Mucosa of descending colon (tissue), 3 donors: ENCODE results near the gene USP17L13. TPM values are rescaled to one million over a fixed set of nuclear protein-coding genes. Genes with fewer than 3 reads are reported as not detected.
"Not testable (repeated sequence)": the region's sequence is repeated elsewhere in the genome, so short reads cannot be mapped to it uniquely, and the experiment has no call there.

Source experiments
- ATAC-seq: fragments of 200-7000 bp; cut with Tn5 transposase; one replicate; pipeline ENCODE4 v1.9.1; 2020; ENCODE audit warnings: mild to moderate bottlenecking, moderate library complexity
- DNase-seq, 3 donors: peaks; one replicate each; pipeline ENCODE4 v3.0.0-alpha.2; 2020
- H3K36me3 ChIP-seq: fragments of 200-600 bp; one replicate; pipeline ENCODE4 v1.8.0; 2021; ENCODE audit warnings: low read depth, mild to moderate bottlenecking
- H3K4me1 ChIP-seq: fragments of 200-600 bp; one replicate; pipeline ENCODE4 v1.8.0; 2021; ENCODE audit warnings: low read depth, mild to moderate bottlenecking
- H3K4me3 ChIP-seq: fragments of 200-600 bp; one replicate; pipeline ENCODE4 v1.8.0; 2021; ENCODE audit warnings: mild to moderate bottlenecking
- H3K9me3 ChIP-seq: fragments of 200-600 bp; one replicate; pipeline ENCODE4 v1.8.0; 2021; ENCODE audit warnings: mild to moderate bottlenecking
- intact Hi-C, 2 donors: fragments of 100-400 bp; cut with DNase I in 1 of 2; cut with micrococcal nuclease in 1 of 2; formaldehyde crosslinking; loops; one replicate each; pipeline versions ENCODE4 v1.11.0 to v1.11.1; 2022; cut with DNase I, micrococcal nuclease
- long read RNA-seq, 2 donors: library from polyadenylated mRNA; unstranded; transcript quantifications; one replicate each; pipeline ENCODE4 v2.0.0, GENCODE V29; 2019 to 2021
- total RNA-seq, 3 donors: library from RNA; stranded (reverse); fragmentation: NEBNext Ultra II Directional in 2 of 3; extraction: Animal tissue kit (Norgen Biotek cat#: 25700) in 2 of 3; gene quantifications; one replicate each; pipeline versions ENCODE4 v1.2.1 to v1.2.4, GENCODE V29; 2021 to 2023
- donor health status: DM: no; HTN: no; CAD: no; lungs with moderate emphysema.
- donor health status: DM: no; HTN: no; CAD: no.
- donor health status: DM: no; HTN: yes; CAD: no.

Gene USP17L13
- not detected for total RNA-seq
- long read RNA-seq, donor 1 = 0 reads
- long read RNA-seq, donor 2 = 0 reads

GRCh38 chr4:9224596-9224995 lies at the start of gene USP17L13:
USP17L13 (plus strand) TSS chr4:9224896; CDS start chr4:9224896, 0 bp downstream.
- H3K4me3 ChIP-seq, H3K9me3 ChIP-seq, DNase-seq, intact Hi-C loops, ATAC-seq, H3K4me1 ChIP-seq, H3K36me3 ChIP-seq: not testable (repeated sequence)

- H3K9me3 ChIP-seq, ATAC-seq, DNase-seq, H3K36me3 ChIP-seq, intact Hi-C loops, H3K4me3 ChIP-seq, H3K4me1 ChIP-seq: not testable (repeated sequence)
Observed at GRCh38 chr4:9210357-9210756, 14.3 kb upstream of the USP17L13 start, which contains the start of gene USP17L10. USP17L10 (plus strand) TSS chr4:9210657; CDS start chr4:9210657, 0 bp downstream.

GRCh38 chr4:9214701-9215100 lies 10.0 kb upstream of the USP17L13 start:
- H3K36me3 ChIP-seq, intact Hi-C loops, ATAC-seq, H3K4me1 ChIP-seq, H3K9me3 ChIP-seq, H3K4me3 ChIP-seq: not testable (repeated sequence)
- peak in 2 of 3 donors; percentile 0 to 8 for DNase-seq

- H3K4me3 ChIP-seq, H3K4me1 ChIP-seq, intact Hi-C loops, DNase-seq, H3K9me3 ChIP-seq, ATAC-seq, H3K36me3 ChIP-seq: not testable (repeated sequence)
Observed at GRCh38 chr4:9215105-9215504, 9.6 kb upstream of the USP17L13 start, which contains the start of gene USP17L11. USP17L11 (plus strand) TSS chr4:9215405; CDS start chr4:9215405, 0 bp downstream.

- intact Hi-C loops, H3K4me1 ChIP-seq, H3K9me3 ChIP-seq, H3K4me3 ChIP-seq, DNase-seq, ATAC-seq, H3K36me3 ChIP-seq: not testable (repeated sequence)
Observed at GRCh38 chr4:9219852-9220251, 4.8 kb upstream of the USP17L13 start, which contains the start of gene USP17L12. USP17L12 (plus strand) TSS chr4:9220152; CDS start chr4:9220152, 0 bp downstream.

- ATAC-seq, H3K36me3 ChIP-seq, H3K4me3 ChIP-seq, H3K9me3 ChIP-seq, H3K4me1 ChIP-seq, intact Hi-C loops: not testable (repeated sequence)
- peak in 1 of 3 donors; percentile 19 for DNase-seq
Observed at GRCh38 chr4:9230249-9230648, 5.6 kb downstream of the USP17L13 start.

GRCh38 chr4:9234085-9234484 lies 9.4 kb downstream of the USP17L13 start, which contains the start of gene USP17L15:
USP17L15 (plus strand) TSS chr4:9234385; CDS start chr4:9234385, 0 bp downstream.
- DNase-seq, H3K9me3 ChIP-seq, ATAC-seq, H3K36me3 ChIP-seq, intact Hi-C loops, H3K4me1 ChIP-seq, H3K4me3 ChIP-seq: not testable (repeated sequence)

- H3K9me3 ChIP-seq, ATAC-seq, intact Hi-C loops, H3K4me3 ChIP-seq, H3K36me3 ChIP-seq, H3K4me1 ChIP-seq: not testable (repeated sequence)
- DNase-seq = peak; percentile 1 to 25 (median 21)
Observed at GRCh38 chr4:9238461-9238860, 13.8 kb downstream of the USP17L13 start.

- intact Hi-C loops, H3K9me3 ChIP-seq, ATAC-seq, H3K36me3 ChIP-seq, H3K4me1 ChIP-seq, DNase-seq, H3K4me3 ChIP-seq: not testable (repeated sequence)
Observed at GRCh38 chr4:9243579-9243978, 18.9 kb downstream of the USP17L13 start, which contains the start of gene USP17L17. USP17L17 (plus strand) TSS chr4:9243879; CDS start chr4:9243879, 0 bp downstream.

- peak in 1 of 3 donors; percentile 23 for DNase-seq
- H3K4me1 ChIP-seq, H3K36me3 ChIP-seq, intact Hi-C loops, H3K4me3 ChIP-seq, ATAC-seq, H3K9me3 ChIP-seq: not testable (repeated sequence)
Observed at GRCh38 chr4:9247953-9248680, 23.4 kb downstream of the USP17L13 start, which contains the start of gene USP17L18. USP17L18 (plus strand) TSS chr4:9248630; CDS start chr4:9248630, 0 bp downstream.

- H3K4me1 ChIP-seq, H3K36me3 ChIP-seq, H3K4me3 ChIP-seq, intact Hi-C loops, H3K9me3 ChIP-seq, DNase-seq, ATAC-seq: not testable (repeated sequence)
Observed at GRCh38 chr4:9253078-9253477, 28.4 kb downstream of the USP17L13 start, which contains the start of gene USP17L19. USP17L19 (plus strand) TSS chr4:9253378; CDS start chr4:9253378, 0 bp downstream.

GRCh38 chr4:9257824-9258223 lies 33.1 kb downstream of the USP17L13 start, which contains the start of gene USP17L20:
USP17L20 (plus strand) TSS chr4:9258124; CDS start chr4:9258124, 0 bp downstream.
- ATAC-seq, H3K4me1 ChIP-seq, H3K36me3 ChIP-seq, H3K9me3 ChIP-seq, DNase-seq, H3K4me3 ChIP-seq, intact Hi-C loops: not testable (repeated sequence)

GRCh38 chr4:9262572-9262971 lies 37.9 kb downstream of the USP17L13 start, which contains the start of gene USP17L21:
USP17L21 (plus strand) TSS chr4:9262872; CDS start chr4:9262872, 0 bp downstream.
- H3K4me3 ChIP-seq, H3K9me3 ChIP-seq, ATAC-seq, DNase-seq, H3K4me1 ChIP-seq, H3K36me3 ChIP-seq, intact Hi-C loops: not testable (repeated sequence)

GRCh38 chr4:9267319-9267718 lies 42.6 kb downstream of the USP17L13 start, which contains the start of gene USP17L22:
USP17L22 (plus strand) TSS chr4:9267619; CDS start chr4:9267619, 0 bp downstream.
- intact Hi-C loops, H3K36me3 ChIP-seq: not testable (repeated sequence)

More at GRCh38 chr4:9267319-9267718, 42.6 kb downstream of the USP17L13 start, which contains the start of gene USP17L22:
- H3K4me3 ChIP-seq, H3K9me3 ChIP-seq, H3K4me1 ChIP-seq, DNase-seq, ATAC-seq: not testable (repeated sequence)
